ENCODE measurements around the gene ISG15. TPM values are rescaled to one million over a fixed set of nuclear protein-coding genes. Genes with fewer than 3 reads are reported as not detected.
"Not testable (repeated sequence)": the region's sequence is repeated elsewhere in the genome, so short reads cannot be mapped to it uniquely, and the experiment has no call there.

The ISG15 gene
- total RNA-seq, 2 donors from 2014 or later, result 91.6 to 97.5 TPM

- ATAC-seq (peak; percentile 82 to 86), DNase-seq (ENCODE audit: low spot score in 2 of 2) (peak in 1 of 2 donors; percentile 73)
- H3K27ac Mint-ChIP-seq, result no peak overlapping the region
- H3K9me3 Mint-ChIP-seq, result peaks cover 0 to 3% of the 10 kb centered on the region in 2 donors
- H3K36me3 Mint-ChIP-seq, result peaks cover 0 to 7% of the 10 kb centered on the region in 2 donors
Measured at GRCh38 chr1:983798-984475, 29.4 kb upstream of the ISG15 start.

GRCh38 chr1:984476-984814 lies 28.9 kb upstream of the ISG15 start:
- H3K36me3 Mint-ChIP-seq, result peaks cover 0 to 10% of the 10 kb centered on the region in 2 donors
- H3K9me3 Mint-ChIP-seq, result peaks cover 0 to 7% of the 10 kb centered on the region in 2 donors
- ATAC-seq (no peak), DNase-seq (ENCODE audit: low spot score in 2 of 2) (no peak)
- no peak overlapping the region for H3K27ac Mint-ChIP-seq

GRCh38 chr1:985126-985525 lies 28.2 kb upstream of the ISG15 start:
- peaks cover 0 to 7% of the 10 kb centered on the region in 2 donors for H3K9me3 Mint-ChIP-seq
- no peak for ATAC-seq
- H3K27ac Mint-ChIP-seq, result no peak overlapping the region
- no peak for DNase-seq (ENCODE audit: low spot score in 2 of 2)
- H3K36me3 Mint-ChIP-seq, result peaks cover 0 to 10% of the 10 kb centered on the region in 2 donors

- DNase-seq (ENCODE audit: low spot score in 2 of 2); ATAC-seq: not testable (repeated sequence)
- Mint-ChIP-seq H3K9me3 (peaks cover 3 to 12% of the 10 kb centered on the region in 2 donors), H3K36me3 (peaks cover 0 to 25% of the 10 kb centered on the region in 2 donors), H3K27ac (peak overlapping the region in 1 of 2 donors; percentile 1)
Measured at GRCh38 chr1:988061-988460, 25.2 kb upstream of the ISG15 start.

GRCh38 chr1:991275-991674 lies 22.0 kb upstream of the ISG15 start:
- not testable (repeated sequence) for H3K27ac Mint-ChIP-seq; ATAC-seq; DNase-seq (ENCODE audit: low spot score in 2 of 2)
- Mint-ChIP-seq H3K36me3 (peaks cover 0 to 25% of the 10 kb centered on the region in 2 donors), H3K9me3 (peaks cover 3 to 12% of the 10 kb centered on the region in 2 donors)

GRCh38 chr1:991895-992294 lies 21.4 kb upstream of the ISG15 start:
- peaks cover 3 to 12% of the 10 kb centered on the region in 2 donors for H3K9me3 Mint-ChIP-seq
- H3K36me3 Mint-ChIP-seq, result peaks cover 0 to 25% of the 10 kb centered on the region in 2 donors
- peak overlapping the region; percentile 5 to 77 for H3K27ac Mint-ChIP-seq

GRCh38 chr1:992362-992761 lies 20.9 kb upstream of the ISG15 start:
- peak; percentile 65 to 83 for ATAC-seq
- Mint-ChIP-seq H3K27ac (peak overlapping the region; percentile 5 to 77), H3K9me3 (peaks cover 3 to 12% of the 10 kb centered on the region in 2 donors), H3K36me3 (peaks cover 0 to 25% of the 10 kb centered on the region in 2 donors)
- no peak for DNase-seq (ENCODE audit: low spot score in 2 of 2)

More at GRCh38 chr1:991895-992294, 21.4 kb upstream of the ISG15 start:
- no peak for ATAC-seq
- DNase-seq (ENCODE audit: low spot score in 2 of 2), result no peak

GRCh38 chr1:993379-993995 lies 19.8 kb upstream of the ISG15 start:
- ATAC-seq, result no peak
- H3K36me3 Mint-ChIP-seq, result peaks cover 0 to 23% of the 10 kb centered on the region in 2 donors

GRCh38 chr1:994546-994945 lies 18.8 kb upstream of the ISG15 start:
- not testable (repeated sequence) for H3K9me3 Mint-ChIP-seq; H3K27ac Mint-ChIP-seq; DNase-seq (ENCODE audit: low spot score in 2 of 2); ATAC-seq
- H3K36me3 Mint-ChIP-seq, result peaks cover 0 to 15% of the 10 kb centered on the region in 2 donors

More at GRCh38 chr1:993379-993995, 19.8 kb upstream of the ISG15 start:
- peaks cover 3 to 12% of the 10 kb centered on the region in 2 donors for H3K9me3 Mint-ChIP-seq
- DNase-seq (ENCODE audit: low spot score in 2 of 2), result no peak
- no peak overlapping the region for H3K27ac Mint-ChIP-seq

GRCh38 chr1:995665-996633 lies 17.3 kb upstream of the ISG15 start:
- Mint-ChIP-seq H3K9me3 (peaks cover 3 to 5% of the 10 kb centered on the region in 2 donors), H3K27ac (peak overlapping the region in 1 of 2 donors; percentile 68), H3K36me3 (peaks cover 0 to 15% of the 10 kb centered on the region in 2 donors)
- no peak for DNase-seq (ENCODE audit: low spot score in 2 of 2)
- no peak for ATAC-seq

GRCh38 chr1:996851-997712 lies 16.2 kb upstream of the ISG15 start:
- ATAC-seq (no peak), DNase-seq (ENCODE audit: low spot score in 2 of 2) (no peak)
- H3K36me3 Mint-ChIP-seq, result peaks cover 0 to 10% of the 10 kb centered on the region in 2 donors
- no peak overlapping the region for H3K27ac Mint-ChIP-seq
- peaks cover 1 to 3% of the 10 kb centered on the region in 2 donors for H3K9me3 Mint-ChIP-seq

GRCh38 chr1:997713-997992 lies 15.6 kb upstream of the ISG15 start:
- ATAC-seq (no peak), DNase-seq (ENCODE audit: low spot score in 2 of 2) (no peak)
- H3K36me3 Mint-ChIP-seq, result peaks cover 0 to 4% of the 10 kb centered on the region in 2 donors
- peaks cover 0 to under 1% of the 10 kb centered on the region in 2 donors for H3K9me3 Mint-ChIP-seq
- no peak overlapping the region for H3K27ac Mint-ChIP-seq

GRCh38 chr1:997993-998744 lies 15.1 kb upstream of the ISG15 start:
- ATAC-seq (no peak), DNase-seq (ENCODE audit: low spot score in 2 of 2) (no peak)
- no peak overlapping the region for H3K27ac Mint-ChIP-seq
- H3K36me3 Mint-ChIP-seq, result no peaks in the 10 kb centered on the region
- H3K9me3 Mint-ChIP-seq, result no peaks in the 10 kb centered on the region

- no peak for ATAC-seq
- Mint-ChIP-seq H3K27ac (no peak overlapping the region), H3K36me3 (no peaks in the 10 kb centered on the region), H3K9me3 (no peaks in the 10 kb centered on the region)
- no peak for DNase-seq (ENCODE audit: low spot score in 2 of 2)
Measured at GRCh38 chr1:998745-998994, 14.6 kb upstream of the ISG15 start.

GRCh38 chr1:998995-999724 lies 14.1 kb upstream of the ISG15 start:
- Mint-ChIP-seq H3K27ac (no peak overlapping the region), H3K36me3 (no peaks in the 10 kb centered on the region), H3K9me3 (no peaks in the 10 kb centered on the region)
- ATAC-seq (peak; percentile 7 to 13), DNase-seq (ENCODE audit: low spot score in 2 of 2) (no peak)

Data from activated naive CD4-positive, alpha-beta T cell treated with anti-CD3 and anti-CD28 coated beads, Interleukin-2, amount 50 U/mL, for 72 hours (primary cell).